Measurements from ENCODE around the gene COX17. TPM values are rescaled to one million over a fixed set of nuclear protein-coding genes. Genes with fewer than 3 reads are reported as not detected.
A peak's percentile ranks its signal among the peaks of the same experiment; 100 is the strongest.

COX17 gene
- total RNA-seq, 1 experiment from 2014 or later, result 51.3 TPM

DNA sequence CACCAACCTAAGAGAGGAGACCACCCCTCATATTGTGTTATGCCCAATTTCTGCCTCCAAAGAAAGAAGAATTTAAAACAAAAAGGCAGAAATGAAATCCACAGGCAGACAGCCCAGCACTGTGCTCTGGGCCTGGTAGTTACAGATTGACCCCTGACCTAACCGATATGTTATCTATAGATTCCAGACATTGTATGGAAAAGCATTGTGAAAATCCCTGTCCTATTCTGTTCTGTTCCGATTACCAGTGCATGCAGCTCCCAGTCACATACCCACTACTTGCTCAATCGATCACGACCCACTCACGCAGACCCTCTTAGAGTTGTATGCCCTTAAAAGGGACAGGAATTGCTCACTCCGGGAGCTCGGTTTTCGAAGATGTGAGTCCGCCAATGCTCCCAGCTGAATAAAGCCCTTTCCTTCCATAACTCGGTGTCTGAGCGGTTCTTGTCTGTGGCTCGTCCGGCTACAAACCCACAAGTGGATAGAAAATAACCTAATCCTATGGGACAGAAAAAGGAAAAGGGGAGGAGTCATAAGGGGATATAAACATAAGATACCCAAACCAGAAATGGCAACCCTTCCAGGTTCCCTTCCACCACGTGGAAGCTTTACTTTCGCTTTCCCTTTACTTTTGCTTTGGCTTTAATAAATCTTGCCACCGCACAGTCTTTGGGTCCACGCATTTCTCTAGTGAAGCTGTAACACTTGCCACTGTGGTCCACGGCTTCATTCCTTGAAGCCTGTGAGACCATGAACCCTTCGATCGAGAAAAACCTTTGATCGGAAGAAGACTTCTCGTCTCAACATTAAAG, 23.9 kb upstream of the COX17 start:
- DNase-seq, result no peak
- CTCF ChIA-PET, result no interaction called here
- TF ChIP-seq, protein P1, sequence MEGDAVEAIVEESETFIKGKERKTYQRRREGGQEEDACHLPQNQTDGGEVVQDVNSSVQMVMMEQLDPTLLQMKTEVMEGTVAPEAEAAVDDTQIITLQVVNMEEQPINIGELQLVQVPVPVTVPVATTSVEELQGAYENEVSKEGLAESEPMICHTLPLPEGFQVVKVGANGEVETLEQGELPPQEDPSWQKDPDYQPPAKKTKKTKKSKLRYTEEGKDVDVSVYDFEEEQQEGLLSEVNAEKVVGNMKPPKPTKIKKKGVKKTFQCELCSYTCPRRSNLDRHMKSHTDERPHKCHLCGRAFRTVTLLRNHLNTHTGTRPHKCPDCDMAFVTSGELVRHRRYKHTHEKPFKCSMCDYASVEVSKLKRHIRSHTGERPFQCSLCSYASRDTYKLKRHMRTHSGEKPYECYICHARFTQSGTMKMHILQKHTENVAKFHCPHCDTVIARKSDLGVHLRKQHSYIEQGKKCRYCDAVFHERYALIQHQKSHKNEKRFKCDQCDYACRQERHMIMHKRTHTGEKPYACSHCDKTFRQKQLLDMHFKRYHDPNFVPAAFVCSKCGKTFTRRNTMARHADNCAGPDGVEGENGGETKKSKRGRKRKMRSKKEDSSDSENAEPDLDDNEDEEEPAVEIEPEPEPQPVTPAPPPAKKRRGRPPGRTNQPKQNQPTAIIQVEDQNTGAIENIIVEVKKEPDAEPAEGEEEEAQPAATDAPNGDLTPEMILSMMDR (IDR thresholded peaks at IDR 0.05; ENCODE audit: unreplicated experiment), result no peak

DNA sequence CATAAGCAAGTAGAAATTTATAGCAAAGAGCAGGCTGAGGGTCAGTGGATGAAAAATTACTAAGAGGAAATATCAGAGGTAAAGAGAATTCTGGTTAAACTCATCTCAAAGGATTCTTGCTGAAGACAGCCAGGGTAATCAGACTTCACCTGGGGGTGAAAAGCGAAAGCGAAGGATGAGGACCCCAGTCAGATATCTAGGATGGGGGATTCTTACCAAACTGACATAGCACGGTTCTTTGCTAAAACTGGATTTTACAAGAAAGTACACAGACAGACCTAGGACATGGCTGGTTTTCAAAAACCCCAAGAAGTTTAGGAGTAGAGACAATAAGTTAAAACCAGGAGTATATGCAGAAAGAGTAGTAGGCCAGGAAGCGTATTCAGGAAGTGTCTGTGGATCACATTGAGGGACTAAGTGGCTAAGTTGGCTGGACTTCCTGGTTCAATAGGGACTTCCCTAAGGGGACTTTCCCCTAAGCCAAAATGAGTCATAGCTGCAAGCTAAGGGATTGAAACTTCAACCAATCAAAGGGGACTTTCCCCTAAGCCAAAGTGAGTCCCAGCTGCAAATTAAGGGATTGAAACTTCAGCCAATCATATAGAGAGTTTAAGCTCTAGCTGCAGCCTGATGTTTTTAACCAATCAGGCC, 23.2 kb upstream of the COX17 start:
- H3K9me3 Mint-ChIP-seq (ENCODE audit: low read depth, unreplicated experiment), result peaks cover 3% of the 10 kb centered on the region
- H3K27ac Mint-ChIP-seq (ENCODE audit: unreplicated experiment), result peak overlapping the region; percentile 10
- H3K4me3 Mint-ChIP-seq (ENCODE audit: low read depth, unreplicated experiment), result no peak overlapping the region
- H3K27me3 Mint-ChIP-seq (ENCODE audit: unreplicated experiment), result no peaks in the 10 kb centered on the region
- peaks cover 15% of the 10 kb centered on the region for H3K36me3 Mint-ChIP-seq (ENCODE audit: insufficient read depth, unreplicated experiment)
- BruUV-seq (replicated peaks), result no TSS peak
- peaks cover 14% of the 10 kb centered on the region for H3K4me1 Mint-ChIP-seq (ENCODE audit: low read depth, unreplicated experiment)
- CTCF ChIA-PET, result no interaction called here
- intact Hi-C loops (cut with micrococcal nuclease; ENCODE audit: unreplicated experiment), result no loop called here
- TF ChIP-seq, protein P1 (IDR thresholded peaks at IDR 0.05; ENCODE audit: unreplicated experiment), result no peak
- peak; percentile 33 for DNase-seq

More for the DNA sequence above, 23.9 kb upstream of the COX17 start:
- intact Hi-C loops (cut with micrococcal nuclease; ENCODE audit: unreplicated experiment), result no loop called here
- H3K27me3 Mint-ChIP-seq (ENCODE audit: unreplicated experiment), result no peaks in the 10 kb centered on the region
- no TSS peak for BruUV-seq (replicated peaks)
- H3K9me3 Mint-ChIP-seq (ENCODE audit: low read depth, unreplicated experiment), result peaks cover 3% of the 10 kb centered on the region
- no peak overlapping the region for H3K4me3 Mint-ChIP-seq (ENCODE audit: low read depth, unreplicated experiment)
- H3K4me1 Mint-ChIP-seq (ENCODE audit: low read depth, unreplicated experiment), result peaks cover 14% of the 10 kb centered on the region
- peaks cover 15% of the 10 kb centered on the region for H3K36me3 Mint-ChIP-seq (ENCODE audit: insufficient read depth, unreplicated experiment)
- peak overlapping the region; percentile 10 for H3K27ac Mint-ChIP-seq (ENCODE audit: unreplicated experiment)

DNA sequence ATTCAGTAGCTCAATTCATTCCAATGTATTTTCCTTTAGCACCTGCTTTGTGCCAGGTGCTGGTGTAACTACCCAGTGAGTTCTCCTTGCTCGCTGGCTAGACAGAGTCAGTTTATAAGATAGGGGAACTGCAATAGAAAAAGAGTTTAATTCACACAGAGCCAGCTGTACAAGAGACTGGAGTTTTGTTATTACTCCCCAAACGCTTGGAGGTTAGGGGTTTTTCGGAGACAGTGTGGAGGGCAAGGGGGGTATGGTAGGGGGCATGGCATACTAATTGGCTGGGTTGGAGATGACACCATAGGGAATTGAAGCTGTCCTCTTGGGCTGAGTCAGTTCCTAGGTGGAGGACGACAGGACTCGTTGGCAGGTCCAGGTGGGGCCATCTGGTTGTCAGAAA, 20.2 kb upstream of the COX17 start:
- Mint-ChIP-seq H3K27me3 (ENCODE audit: unreplicated experiment) (no peaks in the 10 kb centered on the region), H3K4me3 (ENCODE audit: low read depth, unreplicated experiment) (no peak overlapping the region), H3K36me3 (ENCODE audit: insufficient read depth, unreplicated experiment) (no peaks in the 10 kb centered on the region), H3K27ac (ENCODE audit: unreplicated experiment) (no peak overlapping the region), H3K9me3 (ENCODE audit: low read depth, unreplicated experiment) (peaks cover 3% of the 10 kb centered on the region), H3K4me1 (ENCODE audit: low read depth, unreplicated experiment) (peaks cover 14% of the 10 kb centered on the region)
- CTCF ChIA-PET, result interaction anchor here (0.6 kb wide), 1 partner anchor 1214 kb away, joined by 4 read pairs; no protein-coding TSS in a partner anchor
- no peak for DNase-seq
- TF ChIP-seq, protein P1 (IDR thresholded peaks at IDR 0.05; ENCODE audit: unreplicated experiment), result no peak
- BruUV-seq (replicated peaks), result no TSS peak
- intact Hi-C loops (cut with micrococcal nuclease; ENCODE audit: unreplicated experiment), result no loop called here

DNA sequence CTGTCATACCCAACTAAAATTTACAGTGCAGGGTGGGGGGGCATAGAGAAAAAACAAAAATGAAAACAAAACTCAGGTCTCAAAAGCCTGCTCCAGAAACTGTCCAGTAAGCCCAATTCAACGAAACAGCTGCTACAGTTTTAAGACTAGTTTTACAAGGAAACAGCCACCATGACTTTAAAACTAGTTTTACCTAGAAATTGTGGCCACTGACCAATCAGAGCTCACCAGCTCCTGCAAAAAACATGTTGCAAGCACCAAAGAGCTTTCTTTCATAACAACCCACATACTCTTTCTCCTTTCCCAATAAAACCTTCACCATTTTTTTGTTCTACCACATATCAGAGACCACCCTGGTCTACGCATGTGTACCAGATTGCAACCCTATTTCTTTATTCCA, 18.3 kb upstream of the COX17 start:
- CTCF ChIA-PET, result no interaction called here
- Mint-ChIP-seq H3K9me3 (ENCODE audit: low read depth, unreplicated experiment) (peaks cover 3% of the 10 kb centered on the region), H3K27me3 (ENCODE audit: unreplicated experiment) (no peaks in the 10 kb centered on the region), H3K4me1 (ENCODE audit: low read depth, unreplicated experiment) (peaks cover 11% of the 10 kb centered on the region), H3K4me3 (ENCODE audit: low read depth, unreplicated experiment) (no peak overlapping the region), H3K27ac (ENCODE audit: unreplicated experiment) (no peak overlapping the region), H3K36me3 (ENCODE audit: insufficient read depth, unreplicated experiment) (no peaks in the 10 kb centered on the region)
- intact Hi-C loops (cut with micrococcal nuclease; ENCODE audit: unreplicated experiment), result no loop called here
- TF ChIP-seq, protein P1 (IDR thresholded peaks at IDR 0.05; ENCODE audit: unreplicated experiment), result no peak
- no peak for DNase-seq
- BruUV-seq (replicated peaks), result no TSS peak

Measured in Calu3 (cell line).